ENCODE data around the gene SLC22A23.
"Not testable (repeated sequence)": the region's sequence is repeated elsewhere in the genome, so short reads cannot be mapped to it uniquely, and the experiment has no call there.

SLC22A23 gene

GRCh38 chr6:3242768-3243167 is 214.1 kb downstream of the SLC22A23 start:
- Histone ChIP-seq H3K9ac (ENCODE audit: low read depth in 1 of 2, low read length in 2 of 2) (no peak overlapping the region), H3K4me3 (ENCODE audit: low read length in 2 of 2) (no peak overlapping the region), H3K36me3 (ENCODE audit: control insufficient read depth in 2 of 2, insufficient read depth in 2 of 2, low read length in 2 of 2) (no peaks in the 10 kb centered on the region), H3K4me1 (ENCODE audit: control insufficient read depth in 2 of 2, insufficient read depth in 2 of 2, low read length in 2 of 2) (peaks cover 1 to 5% of the 10 kb centered on the region in 2 donors), H3K27ac (ENCODE audit: low read depth in 2 of 2, low read length in 2 of 2) (no peak overlapping the region), H3K27me3 (ENCODE audit: control insufficient read depth in 2 of 2, insufficient read depth in 2 of 2, low read length in 2 of 2) (peaks cover 5% of the 10 kb centered on the region in 2 donors), H3K9me3 (ENCODE audit: control insufficient read depth in 2 of 2, low read length in 2 of 2) (no peaks in the 10 kb centered on the region)

- not testable (repeated sequence) for H3K9ac ChIP-seq (ENCODE audit: low read depth in 1 of 2, low read length in 2 of 2); H3K4me1 ChIP-seq (ENCODE audit: control insufficient read depth in 2 of 2, insufficient read depth in 2 of 2, low read length in 2 of 2); H3K27me3 ChIP-seq (ENCODE audit: control insufficient read depth in 2 of 2, insufficient read depth in 2 of 2, low read length in 2 of 2); H3K9me3 ChIP-seq (ENCODE audit: control insufficient read depth in 2 of 2, low read length in 2 of 2); H3K27ac ChIP-seq (ENCODE audit: low read depth in 2 of 2, low read length in 2 of 2); H3K4me3 ChIP-seq (ENCODE audit: low read length in 2 of 2); H3K36me3 ChIP-seq (ENCODE audit: control insufficient read depth in 2 of 2, insufficient read depth in 2 of 2, low read length in 2 of 2)
These were observed 215.1 kb downstream of the SLC22A23 start for GRCh38 chr6:3241745-3242144.

DNA sequence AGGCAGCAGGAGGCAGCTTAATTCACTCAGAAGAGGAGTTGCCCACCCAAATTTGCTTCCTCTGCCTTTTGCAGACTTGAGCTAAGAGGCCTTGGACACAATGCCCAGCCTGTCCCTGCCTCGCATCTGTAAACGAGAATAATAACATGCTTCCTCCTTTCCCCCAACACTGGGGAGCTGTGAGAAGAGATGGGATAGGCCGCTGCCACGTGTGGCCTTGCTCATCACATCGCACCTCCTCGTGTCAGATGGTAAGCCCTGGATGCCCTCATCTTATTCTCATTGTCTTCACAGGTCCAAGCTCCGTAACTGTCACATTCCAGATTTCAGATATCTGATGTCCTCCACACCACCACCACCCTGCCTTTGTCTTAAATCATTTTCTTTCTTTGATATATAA is 216.3 kb downstream of the SLC22A23 start:
- no peaks in the 10 kb centered on the region for H3K4me1 ChIP-seq (ENCODE audit: control insufficient read depth in 2 of 2, insufficient read depth in 2 of 2, low read length in 2 of 2)
- no peaks in the 10 kb centered on the region for H3K36me3 ChIP-seq (ENCODE audit: control insufficient read depth in 2 of 2, insufficient read depth in 2 of 2, low read length in 2 of 2)
- H3K9me3 ChIP-seq (ENCODE audit: control insufficient read depth in 2 of 2, low read length in 2 of 2), result no peaks in the 10 kb centered on the region
- peaks cover 2 to 7% of the 10 kb centered on the region in 2 donors for H3K27me3 ChIP-seq (ENCODE audit: control insufficient read depth in 2 of 2, insufficient read depth in 2 of 2, low read length in 2 of 2)
- no peak overlapping the region for H3K27ac ChIP-seq (ENCODE audit: low read depth in 2 of 2, low read length in 2 of 2)
- no peak overlapping the region for H3K9ac ChIP-seq (ENCODE audit: low read depth in 1 of 2, low read length in 2 of 2)
- no peak overlapping the region for H3K4me3 ChIP-seq (ENCODE audit: low read length in 2 of 2)

DNA sequence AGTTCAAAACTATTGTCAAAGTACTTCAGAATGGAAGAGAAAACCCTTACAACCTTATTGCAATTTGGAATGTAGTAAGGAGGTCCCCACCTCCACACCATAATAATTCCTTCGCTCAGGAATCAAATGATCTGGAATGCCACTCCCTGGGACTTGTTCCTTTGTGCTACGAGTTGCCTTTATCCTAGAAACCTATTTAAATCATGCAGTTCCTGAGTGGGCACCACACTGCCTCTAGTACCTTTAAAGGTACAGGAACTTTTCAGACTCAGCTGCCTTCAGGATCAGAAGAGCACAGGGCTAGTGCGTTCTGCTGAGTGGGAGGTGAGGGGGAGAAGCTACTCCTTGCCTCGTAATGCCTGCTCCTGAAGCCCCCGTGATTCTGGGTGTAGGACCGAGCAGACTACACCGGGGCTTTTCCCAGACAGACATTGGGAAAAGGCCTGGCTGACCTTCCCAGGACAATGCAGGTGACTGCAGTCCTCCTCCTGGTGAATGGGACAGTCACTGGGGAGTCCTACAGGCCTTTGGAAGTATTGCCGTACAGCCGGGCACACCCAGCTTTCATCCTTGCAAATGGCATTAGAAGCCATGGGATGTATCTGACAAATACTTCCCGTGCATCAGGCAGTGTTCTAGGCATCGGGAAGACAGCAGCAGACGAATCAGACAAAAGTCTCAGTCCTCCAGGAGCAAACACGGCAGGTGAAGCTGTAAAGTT is 217.6 kb downstream of the SLC22A23 start:
- no peak overlapping the region for H3K27ac ChIP-seq (ENCODE audit: low read depth in 2 of 2, low read length in 2 of 2)
- no peaks in the 10 kb centered on the region for H3K36me3 ChIP-seq (ENCODE audit: control insufficient read depth in 2 of 2, insufficient read depth in 2 of 2, low read length in 2 of 2)
- H3K9me3 ChIP-seq (ENCODE audit: control insufficient read depth in 2 of 2, low read length in 2 of 2), result no peaks in the 10 kb centered on the region
- H3K27me3 ChIP-seq (ENCODE audit: control insufficient read depth in 2 of 2, insufficient read depth in 2 of 2, low read length in 2 of 2), result peaks cover 3 to 10% of the 10 kb centered on the region in 2 donors
- H3K9ac ChIP-seq (ENCODE audit: low read depth in 1 of 2, low read length in 2 of 2), result no peak overlapping the region
- H3K4me1 ChIP-seq (ENCODE audit: control insufficient read depth in 2 of 2, insufficient read depth in 2 of 2, low read length in 2 of 2), result no peaks in the 10 kb centered on the region
- H3K4me3 ChIP-seq (ENCODE audit: low read length in 2 of 2), result no peak overlapping the region

DNA sequence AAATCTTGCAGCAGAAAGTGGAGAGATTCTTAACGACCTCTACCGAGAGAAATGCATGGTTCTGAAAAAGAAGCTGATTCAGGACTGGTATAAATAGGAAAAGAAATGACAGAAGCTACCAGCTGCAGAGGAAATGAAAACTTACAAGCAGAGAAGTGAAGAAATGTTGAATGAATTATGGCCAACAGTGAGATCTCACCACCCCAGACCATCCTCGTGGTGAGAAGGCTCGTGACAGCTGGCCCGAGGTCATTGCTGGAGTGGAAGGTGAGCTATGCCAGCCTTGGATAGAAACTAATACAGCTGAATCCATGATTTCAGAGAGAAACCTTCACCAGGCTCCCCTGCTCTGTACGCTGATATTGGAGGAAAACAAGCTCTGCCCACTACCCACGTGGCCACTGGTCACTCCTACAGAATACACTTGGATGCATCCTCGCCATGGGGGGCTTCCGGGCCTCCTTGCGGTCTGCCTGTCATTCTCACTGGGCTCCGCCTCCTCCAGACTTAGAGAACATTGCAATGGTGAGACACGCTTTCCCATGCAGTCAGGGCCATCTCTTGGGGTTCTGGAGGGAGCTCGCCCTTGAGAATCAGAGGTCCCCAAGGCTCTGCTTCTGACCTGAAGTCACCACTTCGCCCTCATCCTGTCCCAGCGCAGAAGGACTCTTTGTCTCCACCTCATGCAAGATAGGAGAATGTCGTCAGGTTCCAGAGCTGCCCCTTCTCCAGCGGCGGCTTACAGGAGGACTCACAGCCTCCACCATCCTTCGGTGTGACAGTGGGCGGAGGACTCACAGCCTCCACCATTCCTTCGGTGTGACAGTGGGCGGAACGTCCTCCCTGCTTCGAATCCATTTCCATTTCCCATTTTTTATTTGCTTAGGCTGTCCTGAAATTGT is 218.8 kb downstream of the SLC22A23 start:
- Histone ChIP-seq H3K9me3 (ENCODE audit: control insufficient read depth in 2 of 2, low read length in 2 of 2) (no peaks in the 10 kb centered on the region), H3K9ac (ENCODE audit: low read depth in 1 of 2, low read length in 2 of 2) (no peak overlapping the region), H3K4me1 (ENCODE audit: control insufficient read depth in 2 of 2, insufficient read depth in 2 of 2, low read length in 2 of 2) (no peaks in the 10 kb centered on the region), H3K27ac (ENCODE audit: low read depth in 2 of 2, low read length in 2 of 2) (no peak overlapping the region), H3K36me3 (ENCODE audit: control insufficient read depth in 2 of 2, insufficient read depth in 2 of 2, low read length in 2 of 2) (no peaks in the 10 kb centered on the region), H3K27me3 (ENCODE audit: control insufficient read depth in 2 of 2, insufficient read depth in 2 of 2, low read length in 2 of 2) (peaks cover 12 to 15% of the 10 kb centered on the region in 2 donors), H3K4me3 (ENCODE audit: low read length in 2 of 2) (no peak overlapping the region)

GRCh38 chr6:3236005-3236404 is 220.8 kb downstream of the SLC22A23 start:
- Histone ChIP-seq H3K27me3 (ENCODE audit: control insufficient read depth in 2 of 2, insufficient read depth in 2 of 2, low read length in 2 of 2) (peaks cover 30 to 34% of the 10 kb centered on the region in 2 donors), H3K36me3 (ENCODE audit: control insufficient read depth in 2 of 2, insufficient read depth in 2 of 2, low read length in 2 of 2) (no peaks in the 10 kb centered on the region), H3K4me3 (ENCODE audit: low read length in 2 of 2) (no peak overlapping the region), H3K27ac (ENCODE audit: low read depth in 2 of 2, low read length in 2 of 2) (no peak overlapping the region), H3K9ac (ENCODE audit: low read depth in 1 of 2, low read length in 2 of 2) (no peak overlapping the region), H3K4me1 (ENCODE audit: control insufficient read depth in 2 of 2, insufficient read depth in 2 of 2, low read length in 2 of 2) (peaks cover 8 to 11% of the 10 kb centered on the region in 2 donors), H3K9me3 (ENCODE audit: control insufficient read depth in 2 of 2, low read length in 2 of 2) (no peaks in the 10 kb centered on the region)

DNA sequence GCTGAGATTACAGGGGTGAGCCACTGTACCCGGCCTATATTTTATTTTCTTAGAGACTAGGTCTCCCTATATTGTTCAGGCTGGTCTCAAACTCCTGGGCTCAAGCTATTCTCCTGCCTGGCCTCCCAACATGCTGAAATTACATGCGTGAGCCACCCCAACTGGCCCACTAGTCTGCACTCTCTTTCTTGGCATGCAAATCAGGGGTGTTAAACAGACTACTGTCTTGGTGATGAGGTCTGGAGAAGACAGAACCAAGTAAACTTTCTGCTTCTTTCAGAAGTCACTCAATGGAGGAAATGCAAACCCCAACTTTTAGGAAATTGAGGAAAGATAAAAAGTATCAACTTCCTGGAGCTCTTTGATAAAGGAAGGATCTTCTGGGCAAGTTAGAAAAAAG is 221.4 kb downstream of the SLC22A23 start:
- peaks cover 35 to 39% of the 10 kb centered on the region in 2 donors for H3K27me3 ChIP-seq (ENCODE audit: control insufficient read depth in 2 of 2, insufficient read depth in 2 of 2, low read length in 2 of 2)

DNA sequence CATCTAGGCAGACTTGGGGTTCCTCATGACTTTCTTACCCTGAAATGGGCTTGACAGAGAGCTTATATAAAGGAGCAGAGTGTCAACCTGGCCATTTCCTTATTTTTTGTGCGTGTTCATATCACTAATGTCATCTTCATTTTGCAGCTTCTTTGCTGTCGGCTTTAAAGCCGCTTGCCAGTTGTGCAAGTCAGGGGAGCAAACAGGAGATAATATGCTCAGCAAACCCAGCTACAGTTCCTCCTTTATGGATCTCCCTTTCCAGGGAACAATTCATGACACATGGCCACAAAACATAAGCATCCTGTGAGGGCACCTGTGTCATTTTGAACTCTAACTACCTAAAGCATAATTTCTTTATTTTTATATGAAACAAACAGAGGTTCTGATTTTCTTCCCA is 222.9 kb downstream of the SLC22A23 start:
- peaks cover 43 to 55% of the 10 kb centered on the region in 2 donors for H3K27me3 ChIP-seq (ENCODE audit: control insufficient read depth in 2 of 2, insufficient read depth in 2 of 2, low read length in 2 of 2)
- H3K4me3 ChIP-seq (ENCODE audit: low read length in 2 of 2), result no peak overlapping the region
- H3K9me3 ChIP-seq (ENCODE audit: control insufficient read depth in 2 of 2, low read length in 2 of 2), result no peaks in the 10 kb centered on the region
- no peak overlapping the region for H3K9ac ChIP-seq (ENCODE audit: low read depth in 1 of 2, low read length in 2 of 2)
- no peak overlapping the region for H3K27ac ChIP-seq (ENCODE audit: low read depth in 2 of 2, low read length in 2 of 2)
- peaks cover 15 to 17% of the 10 kb centered on the region in 2 donors for H3K4me1 ChIP-seq (ENCODE audit: control insufficient read depth in 2 of 2, insufficient read depth in 2 of 2, low read length in 2 of 2)
- H3K36me3 ChIP-seq (ENCODE audit: control insufficient read depth in 2 of 2, insufficient read depth in 2 of 2, low read length in 2 of 2), result no peaks in the 10 kb centered on the region

More for the DNA sequence above, 221.4 kb downstream of the SLC22A23 start:
- Histone ChIP-seq H3K4me1 (ENCODE audit: control insufficient read depth in 2 of 2, insufficient read depth in 2 of 2, low read length in 2 of 2) (peaks cover 8 to 14% of the 10 kb centered on the region in 2 donors), H3K9ac (ENCODE audit: low read depth in 1 of 2, low read length in 2 of 2) (no peak overlapping the region), H3K4me3 (ENCODE audit: low read length in 2 of 2) (no peak overlapping the region), H3K9me3 (ENCODE audit: control insufficient read depth in 2 of 2, low read length in 2 of 2) (no peaks in the 10 kb centered on the region), H3K36me3 (ENCODE audit: control insufficient read depth in 2 of 2, insufficient read depth in 2 of 2, low read length in 2 of 2) (no peaks in the 10 kb centered on the region), H3K27ac (ENCODE audit: low read depth in 2 of 2, low read length in 2 of 2) (no peak overlapping the region)

- Histone ChIP-seq H3K9ac (ENCODE audit: low read depth in 1 of 2, low read length in 2 of 2) (no peak overlapping the region), H3K36me3 (ENCODE audit: control insufficient read depth in 2 of 2, insufficient read depth in 2 of 2, low read length in 2 of 2) (no peaks in the 10 kb centered on the region), H3K4me3 (ENCODE audit: low read length in 2 of 2) (no peak overlapping the region), H3K4me1 (ENCODE audit: control insufficient read depth in 2 of 2, insufficient read depth in 2 of 2, low read length in 2 of 2) (peaks cover 18 to 21% of the 10 kb centered on the region in 2 donors), H3K9me3 (ENCODE audit: control insufficient read depth in 2 of 2, low read length in 2 of 2) (no peaks in the 10 kb centered on the region), H3K27ac (ENCODE audit: low read depth in 2 of 2, low read length in 2 of 2) (no peak overlapping the region), H3K27me3 (ENCODE audit: control insufficient read depth in 2 of 2, insufficient read depth in 2 of 2, low read length in 2 of 2) (peaks cover 47 to 59% of the 10 kb centered on the region in 2 donors)
These were observed 223.5 kb downstream of the SLC22A23 start for GRCh38 chr6:3233321-3233720.

Data from mucosa of rectum (tissue), 2 donors.